NCI-H1092 (cell line): ENCODE data around the gene HAP1.

Source experiments
- DNase-seq: peaks from one replicate; lab custom pipeline; 2025; lab: John Stamatoyannopoulos, UW

HAP1 gene

GRCh38 chr17:41763327-41763726, 28.9 kb upstream of the HAP1 start:
- DNase-seq = no peak

GRCh38 chr17:41762841-41763240, 28.4 kb upstream of the HAP1 start:
- no peak for DNase-seq

- no peak for DNase-seq
Measured at GRCh38 chr17:41762391-41762790, 27.9 kb upstream of the HAP1 start.

- no peak for DNase-seq
Measured at GRCh38 chr17:41760878-41761277, 26.4 kb upstream of the HAP1 start.

GRCh38 chr17:41758601-41759000, 24.2 kb upstream of the HAP1 start:
- no peak for DNase-seq

GRCh38 chr17:41754066-41754465, 19.6 kb upstream of the HAP1 start:
- DNase-seq = no peak

- no peak for DNase-seq
Measured at GRCh38 chr17:41751288-41751687, 16.8 kb upstream of the HAP1 start.

- no peak for DNase-seq
Measured at GRCh38 chr17:41750862-41751261, 16.4 kb upstream of the HAP1 start.

GRCh38 chr17:41748275-41748674, 13.8 kb upstream of the HAP1 start:
- no peak for DNase-seq

GRCh38 chr17:41741709-41742108, 7.3 kb upstream of the HAP1 start:
- no peak for DNase-seq

GRCh38 chr17:41740506-41740905, 6.1 kb upstream of the HAP1 start:
- DNase-seq = no peak

- DNase-seq = no peak
Measured at GRCh38 chr17:41739661-41740352, 5.4 kb upstream of the HAP1 start.

GRCh38 chr17:41738801-41739112, 4.3 kb upstream of the HAP1 start:
- no peak for DNase-seq

- DNase-seq = peak; percentile 77
Measured at GRCh38 chr17:41738077-41738800, 3.8 kb upstream of the HAP1 start.

- DNase-seq = no peak
Measured at GRCh38 chr17:41737680-41738023, 3.2 kb upstream of the HAP1 start.

GRCh38 chr17:41736983-41737679, 2.7 kb upstream of the HAP1 start:
- no peak for DNase-seq

GRCh38 chr17:41735744-41736143, 1.3 kb upstream of the HAP1 start:
- DNase-seq = no peak

GRCh38 chr17:41734949-41735313, 488 bp upstream of the HAP1 start:
- DNase-seq = no peak

- DNase-seq = no peak
Measured at GRCh38 chr17:41733348-41734138, 900 bp downstream of the HAP1 start.

- DNase-seq = no peak
Measured at GRCh38 chr17:41731836-41732235, 2.6 kb downstream of the HAP1 start.

- no peak for DNase-seq
Measured at GRCh38 chr17:41730479-41730878, 4.0 kb downstream of the HAP1 start.

GRCh38 chr17:41728056-41728455, 6.4 kb downstream of the HAP1 start:
- DNase-seq = no peak

- DNase-seq = no peak
Measured at GRCh38 chr17:41725134-41725533, 9.3 kb downstream of the HAP1 start.
